ENCODE data around the gene ERH. TPM values are rescaled to one million over a fixed set of nuclear protein-coding genes. Genes with fewer than 3 reads are reported as not detected.
A peak's percentile ranks its signal among the peaks of the same experiment; 100 is the strongest.

The ERH gene
- 227 TPM for polyA plus RNA-seq (2013, experiment 1 of 2)
- polyA plus RNA-seq (2013, experiment 2 of 2): 244 TPM

DNA sequence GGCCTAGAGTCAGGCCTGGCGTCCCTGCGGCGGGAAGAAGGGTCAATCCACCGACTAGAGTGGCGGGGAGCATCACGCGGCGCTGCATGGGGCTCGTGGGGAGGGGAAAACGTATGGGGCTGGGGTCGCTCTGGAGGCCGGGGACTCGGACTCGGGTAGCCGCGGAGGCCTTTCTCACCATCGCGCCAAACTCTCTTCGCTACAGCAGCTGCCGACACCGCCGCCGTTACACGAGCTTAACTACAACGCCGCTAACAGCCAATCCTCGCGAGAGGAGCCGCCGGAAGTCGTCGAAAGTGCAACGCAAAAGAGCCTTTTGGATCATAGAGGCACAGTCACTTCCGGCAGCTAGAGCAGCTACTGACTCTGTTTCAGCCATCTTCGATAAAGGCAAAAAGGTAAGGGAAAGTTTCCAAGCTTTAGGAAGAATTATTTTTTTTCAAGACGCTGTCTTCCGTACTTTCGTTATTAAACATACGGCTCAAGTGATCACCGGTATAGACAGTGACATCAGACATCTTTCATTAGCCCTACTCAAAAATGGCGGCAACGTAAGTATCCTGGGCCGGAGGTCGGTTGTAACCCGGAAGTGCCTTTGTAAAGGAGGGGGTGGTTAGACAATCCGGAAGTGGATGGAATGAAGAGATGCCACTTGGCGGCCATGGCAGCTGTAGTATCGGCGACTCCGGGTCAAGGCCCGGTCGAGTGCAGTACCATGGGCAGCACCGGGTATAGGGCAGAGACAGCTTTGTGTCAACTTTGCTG is at the start of gene ERH, which contains the start of gene SLC39A9:
TSS of gene ERH (minus strand) at position 247 of the 765 bp plus-strand sequence. CDS start at position 181, 66 bp downstream.
TSS of gene SLC39A9 (plus strand) at position 640 of the 765 bp plus-strand sequence. CDS start 678 bp downstream, outside the sequence.
- peaks cover 10% of the 10 kb centered on the region for H3K4me1 ChIP-seq (ENCODE audit: control insufficient read depth, insufficient read depth, low read length, poor library complexity, severe bottlenecking)
- no peaks in the 10 kb centered on the region for H3K9me3 ChIP-seq (ENCODE audit: control insufficient read depth, low read length)
- H3K27ac ChIP-seq (ENCODE audit: low read depth, low read length, severe bottlenecking): peak within 1 kb of the TSS; percentile 81
- H3K36me3 ChIP-seq (ENCODE audit: control insufficient read depth, insufficient read depth, low read length): peaks cover 39% of the 10 kb centered on the region
- peak within 1 kb of the TSS; percentile 91 for H3K4me3 ChIP-seq (ENCODE audit: extremely low read depth, insufficient read depth, low read length, poor library complexity, severe bottlenecking)
- 0% methylated on average over 41 to 43 of the region's 53 CpGs for WGBS, 2 experiments (ENCODE audit: insufficient coverage in 2 of 2)

DNA sequence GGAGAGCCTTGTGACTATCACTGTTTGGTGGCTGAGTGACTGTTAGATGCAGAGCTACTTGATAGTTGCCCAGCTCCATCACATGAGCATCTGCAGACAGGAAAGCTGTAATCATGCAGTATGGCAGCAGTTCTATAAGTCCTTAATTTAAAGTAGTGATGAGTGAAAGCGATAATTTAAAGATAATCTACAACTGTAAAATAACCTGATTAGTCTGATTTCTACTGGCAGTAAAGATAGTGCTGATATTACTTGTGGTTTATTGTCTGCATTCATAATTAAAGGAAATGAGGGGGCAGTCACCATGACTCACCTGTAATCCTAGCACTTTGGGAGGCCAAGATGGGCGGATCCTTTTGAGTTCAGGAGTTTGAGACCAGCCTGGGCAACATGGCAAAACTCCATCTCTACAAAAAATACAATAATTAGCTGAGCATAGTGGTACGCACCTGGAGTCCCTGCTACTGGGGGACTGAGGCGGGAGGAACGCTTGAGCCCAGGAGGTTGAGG is 45.3 kb upstream of the ERH start:
- Histone ChIP-seq H3K36me3 (ENCODE audit: control insufficient read depth, insufficient read depth, low read length) (peaks cover 31% of the 10 kb centered on the region), H3K4me3 (ENCODE audit: extremely low read depth, insufficient read depth, low read length, poor library complexity, severe bottlenecking) (no peak overlapping the region), H3K4me1 (ENCODE audit: control insufficient read depth, insufficient read depth, low read length, poor library complexity, severe bottlenecking) (no peaks in the 10 kb centered on the region), H3K27ac (ENCODE audit: low read depth, low read length, severe bottlenecking) (no peak overlapping the region), H3K9me3 (ENCODE audit: control insufficient read depth, low read length) (no peaks in the 10 kb centered on the region)
- WGBS, 2 experiments (ENCODE audit: insufficient coverage in 2 of 2): 100% methylated on average over 2 to 3 of the region's 5 CpGs

DNA sequence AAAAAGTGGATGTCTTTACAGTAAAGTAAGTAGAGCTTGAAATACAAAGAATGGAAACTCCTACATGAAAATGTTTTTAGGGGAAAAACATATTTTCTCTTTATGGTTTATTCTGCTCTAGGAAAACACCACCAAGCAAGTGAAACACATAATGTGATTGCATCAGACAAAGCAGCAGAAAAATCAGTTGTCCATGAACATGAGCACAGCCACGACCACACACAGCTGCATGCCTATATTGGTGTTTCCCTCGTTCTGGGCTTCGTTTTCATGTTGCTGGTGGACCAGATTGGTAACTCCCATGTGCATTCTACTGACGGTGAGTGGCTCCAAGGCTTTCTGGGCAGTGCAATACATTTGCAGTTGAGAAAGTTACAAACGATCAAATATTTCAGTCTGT is 43.8 kb upstream of the ERH start:
- 94 to 96% methylated on average over 5 of the region's 5 CpGs for WGBS, 2 experiments (ENCODE audit: insufficient coverage in 2 of 2)
- Histone ChIP-seq H3K36me3 (ENCODE audit: control insufficient read depth, insufficient read depth, low read length) (peaks cover 26% of the 10 kb centered on the region), H3K4me1 (ENCODE audit: control insufficient read depth, insufficient read depth, low read length, poor library complexity, severe bottlenecking) (no peaks in the 10 kb centered on the region), H3K9me3 (ENCODE audit: control insufficient read depth, low read length) (no peaks in the 10 kb centered on the region), H3K27ac (ENCODE audit: low read depth, low read length, severe bottlenecking) (no peak overlapping the region), H3K4me3 (ENCODE audit: extremely low read depth, insufficient read depth, low read length, poor library complexity, severe bottlenecking) (no peak overlapping the region)

DNA sequence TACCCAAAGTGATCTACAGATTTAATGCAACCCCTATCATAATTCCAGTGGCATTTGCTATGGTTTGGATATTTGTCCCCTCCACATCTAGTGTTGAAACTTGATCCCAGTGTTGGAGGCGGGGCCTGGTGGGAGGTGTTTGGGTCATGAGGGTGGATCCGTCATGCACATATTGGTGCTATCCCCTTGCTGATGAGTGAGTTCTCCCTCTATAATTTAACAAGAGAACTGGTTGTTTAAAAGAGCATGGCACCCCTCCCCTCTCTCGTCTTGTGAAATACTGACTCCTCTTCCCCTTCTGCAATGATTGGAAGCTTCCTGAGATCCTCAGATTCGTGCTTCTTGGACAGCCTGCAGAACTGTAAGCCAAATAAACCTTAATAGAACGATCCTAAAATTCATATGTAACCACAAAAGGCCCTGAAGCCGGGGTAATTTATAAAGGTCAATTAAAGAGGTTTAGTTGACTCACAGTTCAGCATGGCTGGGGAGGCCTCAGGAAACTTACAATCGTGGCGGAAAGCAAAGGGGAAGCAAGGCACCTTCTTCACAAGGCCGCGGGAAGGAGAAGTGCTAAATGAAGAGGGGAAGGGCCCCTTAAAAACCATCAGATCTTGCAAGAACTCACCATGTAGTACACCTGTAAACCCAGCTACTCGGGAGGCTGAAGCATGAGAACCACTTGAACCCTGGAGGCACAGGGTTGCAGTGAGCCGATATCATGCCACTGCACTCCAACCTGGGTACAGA is 41.6 kb upstream of the ERH start:
- no peaks in the 10 kb centered on the region for H3K4me1 ChIP-seq (ENCODE audit: control insufficient read depth, insufficient read depth, low read length, poor library complexity, severe bottlenecking)
- WGBS, 2 experiments (ENCODE audit: insufficient coverage in 2 of 2): 95 to 98% methylated on average over 5 to 7 of the region's 12 CpGs
- peaks cover 21% of the 10 kb centered on the region for H3K36me3 ChIP-seq (ENCODE audit: control insufficient read depth, insufficient read depth, low read length)
- no peaks in the 10 kb centered on the region for H3K9me3 ChIP-seq (ENCODE audit: control insufficient read depth, low read length)
- no peak overlapping the region for H3K27ac ChIP-seq (ENCODE audit: low read depth, low read length, severe bottlenecking)
- H3K4me3 ChIP-seq (ENCODE audit: extremely low read depth, insufficient read depth, low read length, poor library complexity, severe bottlenecking): no peak overlapping the region

DNA sequence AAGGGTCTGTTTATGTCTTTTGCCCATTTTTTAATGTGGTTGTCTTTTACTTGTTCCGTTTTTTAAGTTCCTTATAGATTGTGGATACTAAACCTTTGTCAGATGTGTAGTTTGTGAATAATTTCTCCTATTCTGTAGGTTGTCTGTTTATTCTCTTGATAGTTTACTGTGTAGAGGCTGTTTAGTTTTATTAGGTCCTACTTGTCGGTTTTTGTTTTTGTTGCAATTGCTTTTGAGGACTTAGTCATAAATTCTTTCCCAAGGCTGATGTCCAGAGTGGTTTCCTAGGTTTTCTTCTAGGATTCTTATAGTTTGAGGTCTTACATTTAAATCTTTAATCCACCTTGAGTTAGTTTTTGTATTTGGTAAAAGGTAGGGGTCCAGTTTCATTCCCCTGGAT is 34.3 kb upstream of the ERH start:
- no peak overlapping the region for H3K4me3 ChIP-seq (ENCODE audit: extremely low read depth, insufficient read depth, low read length, poor library complexity, severe bottlenecking)
- no peaks in the 10 kb centered on the region for H3K4me1 ChIP-seq (ENCODE audit: control insufficient read depth, insufficient read depth, low read length, poor library complexity, severe bottlenecking)
- WGBS, 2 experiments (ENCODE audit: insufficient coverage in 2 of 2): 100% methylated on average over 1 to 2 of the region's 2 CpGs
- no peak overlapping the region for H3K27ac ChIP-seq (ENCODE audit: low read depth, low read length, severe bottlenecking)
- peaks cover 21% of the 10 kb centered on the region for H3K36me3 ChIP-seq (ENCODE audit: control insufficient read depth, insufficient read depth, low read length)
- H3K9me3 ChIP-seq (ENCODE audit: control insufficient read depth, low read length): peaks cover 5% of the 10 kb centered on the region

DNA sequence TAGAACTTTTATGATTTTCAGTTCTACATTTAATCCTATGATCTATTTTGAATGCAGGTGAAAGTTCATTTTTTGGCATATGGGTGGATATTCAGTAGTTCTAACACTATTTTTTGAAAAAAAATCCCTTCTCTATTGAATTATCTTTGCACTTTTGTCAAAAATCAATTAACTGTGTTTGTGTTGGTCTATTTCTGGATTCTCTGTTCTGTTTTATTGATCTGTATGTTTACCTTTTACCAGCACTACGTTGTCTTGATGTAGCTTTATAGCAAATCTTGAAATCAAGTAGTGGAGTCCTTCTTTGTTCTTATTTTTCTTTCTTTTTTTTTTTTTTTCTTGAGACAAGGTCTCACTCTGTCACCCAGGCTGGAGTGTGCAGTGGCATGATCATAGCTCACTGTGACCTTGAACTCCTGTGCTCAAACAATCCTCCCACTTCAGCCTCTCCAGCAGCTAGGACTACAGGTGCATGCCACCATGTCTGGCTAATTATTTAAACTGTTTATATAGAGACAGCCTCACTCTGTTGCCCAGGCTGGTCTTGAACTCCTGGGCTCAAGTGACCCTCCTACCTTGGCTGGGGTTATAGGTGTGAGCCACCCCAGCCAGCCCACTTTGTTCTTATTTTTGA is 32.3 kb upstream of the ERH start:
- no peak overlapping the region for H3K27ac ChIP-seq (ENCODE audit: low read depth, low read length, severe bottlenecking)
- H3K36me3 ChIP-seq (ENCODE audit: control insufficient read depth, insufficient read depth, low read length): peaks cover 40% of the 10 kb centered on the region
- no peak overlapping the region for H3K4me3 ChIP-seq (ENCODE audit: extremely low read depth, insufficient read depth, low read length, poor library complexity, severe bottlenecking)
- no CpG with 5 or more reads among the region's 1 CpG for WGBS, 2 experiments (ENCODE audit: insufficient coverage in 2 of 2)
- no peaks in the 10 kb centered on the region for H3K4me1 ChIP-seq (ENCODE audit: control insufficient read depth, insufficient read depth, low read length, poor library complexity, severe bottlenecking)
- H3K9me3 ChIP-seq (ENCODE audit: control insufficient read depth, low read length): peaks cover 5% of the 10 kb centered on the region

DNA sequence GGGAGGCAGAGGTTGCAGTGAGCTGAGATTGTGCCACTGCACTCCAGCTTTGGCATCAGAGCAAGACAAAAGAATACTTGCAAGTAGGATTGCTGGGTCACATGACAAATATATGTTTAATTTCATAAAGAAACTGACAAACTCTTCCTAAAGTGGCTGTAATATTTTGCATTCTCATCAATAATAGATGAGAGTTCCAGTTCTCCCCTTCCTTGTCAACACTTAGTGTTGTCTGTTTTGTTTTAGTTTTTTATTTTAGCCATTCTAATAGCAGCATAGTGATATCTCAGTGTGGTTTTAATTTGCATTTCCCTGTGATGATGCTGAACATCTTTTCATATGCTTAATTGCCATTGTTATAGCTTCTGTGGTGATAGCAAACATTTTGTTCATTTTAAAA is 31.5 kb upstream of the ERH start:
- Histone ChIP-seq H3K9me3 (ENCODE audit: control insufficient read depth, low read length) (peaks cover 5% of the 10 kb centered on the region), H3K4me3 (ENCODE audit: extremely low read depth, insufficient read depth, low read length, poor library complexity, severe bottlenecking) (no peak overlapping the region), H3K4me1 (ENCODE audit: control insufficient read depth, insufficient read depth, low read length, poor library complexity, severe bottlenecking) (no peaks in the 10 kb centered on the region), H3K27ac (ENCODE audit: low read depth, low read length, severe bottlenecking) (no peak overlapping the region), H3K36me3 (ENCODE audit: control insufficient read depth, insufficient read depth, low read length) (peaks cover 44% of the 10 kb centered on the region)

DNA sequence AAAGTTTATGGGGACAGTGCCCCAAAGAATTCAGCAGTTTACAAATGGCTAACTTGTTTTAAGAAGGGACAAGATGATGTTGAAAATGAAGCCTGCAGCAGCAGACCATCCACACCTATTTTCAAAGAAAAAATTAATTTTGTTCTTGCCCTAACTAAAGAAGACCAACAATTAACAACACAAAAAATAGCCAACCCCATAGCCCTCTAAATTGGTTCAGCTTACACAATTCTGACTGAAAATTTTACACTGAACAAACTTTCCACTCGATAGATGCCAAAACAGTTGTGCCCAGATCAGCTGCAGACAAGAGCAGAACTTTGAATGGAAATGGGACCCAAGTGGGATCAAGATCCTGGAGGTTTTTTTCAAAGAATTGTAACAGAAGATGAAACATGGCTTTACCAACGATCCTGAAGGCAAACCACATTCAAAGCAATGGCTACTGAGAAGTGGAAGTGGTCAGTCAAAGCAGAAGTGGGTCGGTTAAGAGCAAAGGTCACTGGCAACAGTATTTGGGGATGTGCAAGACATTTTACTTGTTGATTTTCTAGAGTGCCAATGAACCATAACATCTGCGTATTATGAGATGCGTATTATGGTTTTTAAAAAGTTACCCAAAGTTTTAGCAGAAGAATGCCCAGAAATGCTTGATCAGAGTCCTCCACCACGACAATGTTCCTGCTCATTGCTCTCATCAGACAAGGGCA is 30.3 kb upstream of the ERH start:
- Histone ChIP-seq H3K27ac (ENCODE audit: low read depth, low read length, severe bottlenecking) (no peak overlapping the region), H3K9me3 (ENCODE audit: control insufficient read depth, low read length) (peaks cover 5% of the 10 kb centered on the region), H3K36me3 (ENCODE audit: control insufficient read depth, insufficient read depth, low read length) (peaks cover 55% of the 10 kb centered on the region), H3K4me1 (ENCODE audit: control insufficient read depth, insufficient read depth, low read length, poor library complexity, severe bottlenecking) (no peaks in the 10 kb centered on the region), H3K4me3 (ENCODE audit: extremely low read depth, insufficient read depth, low read length, poor library complexity, severe bottlenecking) (no peak overlapping the region)
- WGBS, 2 experiments (ENCODE audit: insufficient coverage in 2 of 2): 92% methylated on average over 6 of the region's 6 CpGs

DNA sequence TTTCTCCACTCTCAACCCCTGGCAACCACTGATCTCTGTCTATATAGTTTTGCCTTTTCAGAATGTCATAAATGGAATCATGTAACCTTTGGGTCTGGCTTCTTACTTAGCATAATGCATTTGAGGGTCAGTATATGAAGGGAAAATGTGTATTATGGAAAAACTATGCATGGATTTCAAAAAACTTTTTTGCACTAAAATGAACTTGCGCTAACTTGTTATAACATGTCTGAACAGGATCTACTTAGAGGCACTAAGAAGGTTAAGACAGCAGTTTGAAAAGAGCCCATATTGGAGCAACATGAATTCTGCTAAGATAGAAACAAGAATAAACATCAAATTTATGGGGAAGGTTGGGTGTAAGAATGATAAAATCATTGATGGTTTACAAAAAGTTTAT is 29.5 kb upstream of the ERH start:
- Histone ChIP-seq H3K9me3 (ENCODE audit: control insufficient read depth, low read length) (peaks cover 3% of the 10 kb centered on the region), H3K27ac (ENCODE audit: low read depth, low read length, severe bottlenecking) (no peak overlapping the region), H3K4me1 (ENCODE audit: control insufficient read depth, insufficient read depth, low read length, poor library complexity, severe bottlenecking) (no peaks in the 10 kb centered on the region), H3K36me3 (ENCODE audit: control insufficient read depth, insufficient read depth, low read length) (peaks cover 55% of the 10 kb centered on the region), H3K4me3 (ENCODE audit: extremely low read depth, insufficient read depth, low read length, poor library complexity, severe bottlenecking) (no peak overlapping the region)
- 100% methylated on average over 1 of the region's 1 CpG; no CpG with 5 or more reads in 1 of the 2 experiments for WGBS, 2 experiments (ENCODE audit: insufficient coverage in 2 of 2)

Data from mesodermal cell (in vitro differentiated cells).